GM18951 (cell line): Measurements from ENCODE around the gene CGB8.
"Not testable (repeated sequence)": the region's sequence is repeated elsewhere in the genome, so short reads cannot be mapped to it uniquely, and the experiment has no call there.

ENCODE experiments used
- POLR2A ChIP-seq: IDR thresholded peaks from 4 replicates; pipeline ENCODE4 v1.6.1; 2011; ENCODE audit warnings: mild to moderate bottlenecking; ENCODE audit not compliant: insufficient read length, insufficient read depth; ENCODE audit errors: extremely low read depth
- in situ Hi-C: fragments of 300-500 bp; cut with MboI; formaldehyde crosslinking; loops from one replicate; pipeline ENCODE4 v1.12.0; 2022; ENCODE audit warnings: low sequenced_read_pairs, mixed read lengths, inconsistent platforms; ENCODE audit not compliant: unreplicated experiment

Gene CGB8

DNA sequence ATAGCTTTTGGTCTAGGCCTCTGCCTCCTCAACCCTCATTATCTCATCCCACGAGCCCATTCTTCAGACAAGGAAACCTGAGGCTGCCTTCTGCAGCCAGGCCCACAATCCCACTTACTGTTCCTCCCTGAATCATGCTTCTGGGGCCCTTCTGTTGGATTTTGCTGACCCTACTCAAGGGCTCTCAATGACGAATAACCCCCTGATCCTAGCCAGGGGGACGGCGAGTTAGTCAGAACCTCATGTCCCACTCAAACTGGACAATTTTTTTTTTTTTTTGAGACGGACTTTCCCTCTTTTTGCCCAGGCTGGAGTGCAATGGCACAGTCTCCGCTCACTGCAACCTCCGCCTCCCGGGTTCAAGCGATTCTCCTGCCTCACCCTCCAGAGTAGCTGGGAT is 26.8 kb downstream of the CGB8 start:
- in situ Hi-C loops = no loop called here
- TF ChIP-seq POLR2A = no peak

DNA sequence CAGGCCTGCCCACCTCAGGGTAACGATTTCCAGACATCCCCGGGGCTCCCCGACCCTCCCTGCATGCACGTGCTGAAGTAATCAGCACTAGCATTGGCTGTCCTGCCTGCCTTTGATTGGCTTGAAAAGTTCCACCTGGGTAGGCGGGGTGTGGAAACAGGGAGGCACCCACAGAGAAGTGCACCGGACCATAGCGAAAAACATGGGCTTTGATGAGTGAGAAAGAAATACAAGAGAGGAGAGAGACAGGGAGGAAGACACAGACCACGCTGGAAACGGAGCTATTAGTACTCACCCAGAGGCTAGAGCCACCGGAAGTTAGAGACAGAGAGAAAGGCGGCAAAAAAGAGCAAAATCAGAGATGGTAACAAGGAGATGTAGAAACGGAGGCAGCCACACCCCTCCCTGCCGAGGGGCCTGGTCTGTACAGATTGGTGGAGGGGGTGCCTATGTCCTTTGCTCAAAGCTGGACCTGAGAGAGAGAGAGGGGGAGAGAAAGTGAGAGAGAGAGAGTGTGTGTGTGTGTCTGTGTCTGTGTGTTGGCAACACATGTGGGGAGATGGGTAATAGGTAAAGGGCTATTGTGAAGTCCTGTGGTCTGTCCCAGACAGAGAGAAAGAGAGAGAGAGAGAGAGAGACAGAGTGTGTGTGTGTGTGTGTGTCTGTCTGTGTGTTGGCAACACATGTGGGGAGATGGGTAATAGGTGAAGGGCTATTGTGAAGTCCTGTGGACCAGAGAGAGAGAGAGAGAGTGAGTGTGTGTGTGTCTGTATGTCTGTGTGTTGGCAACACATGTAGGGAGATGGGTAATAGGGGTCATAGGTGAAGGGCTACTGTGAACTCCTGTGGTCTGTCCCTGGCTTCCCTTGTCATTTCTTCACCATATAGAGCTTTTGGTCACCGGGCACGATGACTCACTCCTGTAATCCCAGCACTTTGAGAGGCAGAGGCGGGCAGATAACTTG is 27.7 kb downstream of the CGB8 start:
- in situ Hi-C loops = no loop called here
- no peak for TF ChIP-seq POLR2A

- TF ChIP-seq POLR2A = no peak
- in situ Hi-C loops = no loop called here
These were observed 28.6 kb downstream of the CGB8 start for GRCh38 chr19:49020342-49020741.

DNA sequence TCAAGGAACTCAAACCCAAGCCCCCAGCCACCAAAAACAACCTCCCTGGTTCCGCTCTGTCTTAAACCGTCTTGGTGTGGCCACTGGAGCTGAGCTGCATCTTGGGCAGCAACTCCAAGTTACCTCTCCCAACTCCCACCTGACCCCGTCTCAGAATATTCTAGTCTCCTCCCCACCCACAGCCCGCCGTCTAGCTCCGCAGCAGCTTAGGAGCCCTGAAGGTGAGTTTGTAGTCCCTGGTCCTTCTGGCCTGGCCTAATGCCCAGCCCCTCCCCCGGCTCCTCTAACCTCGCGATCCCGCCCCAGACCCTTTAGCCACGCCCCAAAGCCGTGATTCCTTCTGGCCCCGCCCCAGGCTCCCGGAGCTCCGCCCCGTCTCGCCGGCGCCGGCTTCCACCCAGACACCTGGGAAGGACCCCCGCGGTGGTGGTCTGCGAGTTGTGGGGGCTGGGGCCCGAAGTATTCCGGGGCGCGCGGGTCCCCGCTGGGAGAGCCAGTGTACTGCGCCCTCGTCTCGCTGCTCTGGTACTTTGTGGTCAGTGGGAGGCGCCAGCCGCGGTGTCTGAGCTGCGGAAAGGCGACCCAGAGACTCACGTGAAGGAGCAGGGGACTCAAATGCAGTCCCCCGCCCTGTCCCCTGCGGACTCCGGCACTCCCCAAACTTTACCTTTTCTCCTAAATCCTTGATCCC is 29.5 kb downstream of the CGB8 start:
- in situ Hi-C loops = no loop called here
- no peak for TF ChIP-seq POLR2A

- in situ Hi-C loops = not testable (repeated sequence)
These were observed 30.3 kb downstream of the CGB8 start for GRCh38 chr19:49018388-49019241.

GRCh38 chr19:49017666-49018351 is 31.1 kb downstream of the CGB8 start:
- in situ Hi-C loops = no loop called here
- TF ChIP-seq POLR2A = peak; percentile 29

DNA sequence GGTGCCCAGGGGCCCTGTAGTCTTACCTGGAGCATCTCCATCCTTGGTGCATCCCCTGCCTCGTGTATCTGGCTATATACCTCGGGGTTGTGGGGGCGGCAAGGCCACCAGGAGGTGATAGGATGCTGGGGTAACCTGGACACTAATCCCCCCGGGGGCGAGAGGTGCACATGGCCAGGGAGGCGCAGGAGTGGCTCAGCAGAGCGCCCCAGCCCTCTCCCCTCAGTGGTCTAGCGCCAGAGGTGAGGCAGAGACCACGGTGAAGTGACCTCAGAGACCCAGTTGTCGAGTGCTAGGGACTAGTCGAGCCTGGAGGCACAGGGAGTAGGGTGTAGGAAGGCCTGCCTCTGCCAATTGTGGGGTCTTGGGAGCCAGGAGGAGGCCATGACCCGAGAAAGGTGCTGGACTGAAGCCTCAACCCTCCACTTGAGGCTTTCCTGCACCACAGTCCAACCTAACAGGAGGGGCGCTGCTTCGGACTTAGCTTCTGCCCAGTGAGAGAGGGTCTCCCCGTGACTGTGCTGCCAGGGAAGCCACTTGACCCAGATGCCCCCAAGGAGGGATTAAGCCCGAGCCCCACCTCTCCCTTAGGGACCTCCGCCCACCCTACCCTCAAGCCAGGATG is 31.8 kb downstream of the CGB8 start, which contains the start of gene LHB:
Gene LHB (minus strand): TSS at position 51 of the 625 bp plus-strand sequence. CDS start 10 bp downstream, at position 41.
- no peak for TF ChIP-seq POLR2A
- in situ Hi-C loops = no loop called here

DNA sequence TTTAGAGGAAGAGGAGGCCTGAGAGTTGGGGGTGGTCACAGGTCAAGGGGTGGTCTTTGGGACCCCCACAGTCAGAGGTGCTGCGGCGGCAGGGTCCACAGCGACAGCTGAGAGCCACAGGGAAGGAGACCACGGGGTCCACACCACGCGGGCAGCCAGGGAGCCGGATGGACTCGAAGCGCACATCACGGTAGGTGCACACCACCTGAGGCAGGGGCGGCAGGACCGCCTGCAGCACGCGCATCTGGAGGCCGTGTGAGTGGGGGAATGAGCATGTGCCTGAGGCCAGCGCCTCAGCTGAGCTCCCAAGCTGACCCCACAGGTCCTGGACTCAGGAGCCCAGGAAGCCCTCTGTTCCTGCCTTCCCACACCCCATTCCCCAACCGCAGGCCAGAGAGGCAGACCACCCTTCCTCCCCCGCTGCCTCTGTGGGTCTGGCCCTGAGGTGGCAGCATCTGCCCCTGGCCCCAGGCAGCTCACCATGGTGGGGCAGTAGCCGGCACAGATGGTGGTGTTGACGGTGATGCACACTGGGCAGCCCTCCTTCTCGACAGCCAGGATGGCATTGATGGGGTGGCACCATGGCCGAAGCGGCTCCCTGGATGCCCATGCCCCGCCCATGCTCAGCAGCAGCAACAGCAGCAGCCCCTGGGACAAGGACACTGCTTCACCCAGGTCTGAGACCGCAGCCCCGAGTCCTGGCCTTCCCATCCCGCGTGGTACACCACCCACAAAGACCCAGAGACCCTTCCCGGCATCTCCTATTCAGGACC is 32.7 kb downstream of the CGB8 start:
- TF ChIP-seq POLR2A = no peak
- in situ Hi-C loops = no loop called here

- in situ Hi-C loops = no loop called here
- TF ChIP-seq POLR2A = no peak
These were observed 34.0 kb downstream of the CGB8 start for GRCh38 chr19:49014870-49015255.

- no peak for TF ChIP-seq POLR2A
- in situ Hi-C loops = no loop called here
These were observed 34.6 kb downstream of the CGB8 start for GRCh38 chr19:49014123-49014869.

DNA sequence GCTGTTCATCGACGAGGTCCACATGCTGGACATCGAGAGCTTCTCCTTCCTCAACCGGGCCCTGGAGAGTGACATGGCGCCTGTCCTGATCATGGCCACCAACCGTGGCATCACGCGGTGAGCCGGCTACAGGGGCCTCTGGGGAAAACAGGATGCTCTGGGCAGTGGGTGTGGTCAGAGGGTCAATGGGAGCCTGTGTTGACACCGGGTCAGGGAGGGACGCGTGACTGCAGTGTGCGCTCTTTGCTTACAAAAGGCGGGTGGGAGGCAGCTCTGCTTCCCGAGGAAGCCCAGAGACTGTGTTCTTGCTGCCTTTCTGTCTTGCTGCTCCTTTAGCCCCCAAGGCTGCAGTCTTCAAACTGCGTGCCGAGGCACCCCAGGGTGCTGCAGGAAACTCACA is 37.7 kb downstream of the CGB8 start:
- in situ Hi-C loops = no loop called here
- no peak for TF ChIP-seq POLR2A
